ENCODE measurements around the gene FSTL4.
"Not testable (repeated sequence)": the region's sequence is repeated elsewhere in the genome, so short reads cannot be mapped to it uniquely, and the experiment has no call there.

The FSTL4 gene

GRCh38 chr5:133546500-133546899, 65.8 kb downstream of the FSTL4 start:
- DNase-seq = no peak

- no peak for DNase-seq
These were observed 68.0 kb downstream of the FSTL4 start for GRCh38 chr5:133544346-133544745.

DNA sequence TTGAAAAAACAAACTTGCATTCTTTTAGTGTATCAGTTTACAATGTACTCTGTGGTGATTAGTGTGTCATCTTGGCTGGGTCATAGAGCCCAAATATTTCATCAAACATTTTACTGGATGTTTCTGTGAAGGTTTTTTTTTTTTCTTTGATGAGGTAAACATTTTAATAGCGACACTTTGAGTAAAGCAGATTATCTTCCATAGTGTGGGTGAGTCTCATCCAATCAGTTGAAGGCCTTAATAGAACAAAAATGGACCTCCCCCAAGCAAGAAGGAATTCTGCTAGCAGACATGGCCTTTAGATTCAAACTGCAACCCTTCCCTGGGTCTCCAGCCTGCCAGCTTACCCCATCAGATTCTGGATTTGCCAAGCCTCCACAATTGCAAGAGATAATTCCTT, 72.5 kb downstream of the FSTL4 start:
- DNase-seq = no peak

DNA sequence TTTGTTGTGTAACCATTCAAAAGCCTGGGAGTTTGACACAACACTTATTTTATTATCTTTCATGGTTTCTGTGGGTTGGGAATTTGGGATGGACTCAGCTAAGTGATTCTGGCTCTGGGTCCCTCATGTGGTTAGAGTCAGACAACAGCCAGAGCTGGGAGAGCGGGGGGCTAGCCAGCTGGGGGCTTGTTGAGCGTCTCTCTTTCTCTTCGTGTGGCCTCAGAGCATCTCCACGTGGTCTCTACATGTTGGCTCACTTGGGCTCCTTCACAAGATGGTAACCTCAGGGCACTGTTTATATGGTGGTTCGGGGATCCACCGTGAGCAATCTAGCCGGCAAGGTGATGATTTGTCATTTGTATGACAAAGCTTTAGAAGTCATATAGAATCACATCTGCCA, 73.6 kb downstream of the FSTL4 start:
- no peak for DNase-seq

DNA sequence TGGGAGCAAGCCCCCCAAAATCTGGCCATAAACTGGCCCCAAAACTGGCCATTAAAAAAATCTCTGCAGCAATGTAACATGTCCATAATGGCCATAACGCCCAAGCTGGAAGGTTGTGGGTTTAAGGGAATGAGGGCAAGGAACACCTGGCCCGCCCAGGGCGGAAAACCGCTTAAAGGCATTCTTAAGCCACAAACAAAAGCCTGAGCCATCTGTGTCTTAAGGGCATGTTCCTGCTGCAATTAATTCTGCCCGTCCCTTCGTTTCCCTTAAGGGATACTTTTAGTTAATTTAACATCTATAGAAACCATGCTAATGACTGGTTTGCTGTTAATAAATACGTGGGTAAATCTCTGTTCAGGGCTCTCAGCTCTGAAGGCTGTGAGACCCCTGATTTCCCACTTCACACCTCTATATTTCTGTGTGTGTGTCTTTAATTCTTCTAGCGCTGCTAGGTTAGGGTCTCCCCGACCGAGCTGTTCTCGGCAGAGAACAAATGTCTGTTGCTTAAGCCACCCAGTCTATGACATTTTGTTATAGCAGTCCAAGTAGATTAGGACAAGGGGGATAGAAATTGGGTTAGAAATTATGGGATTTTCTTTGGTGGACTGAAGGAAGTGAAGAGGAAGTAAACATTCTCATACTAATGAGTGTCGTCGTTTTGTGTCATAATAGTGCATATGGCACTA, 77.0 kb downstream of the FSTL4 start:
- DNase-seq = not testable (repeated sequence)

DNA sequence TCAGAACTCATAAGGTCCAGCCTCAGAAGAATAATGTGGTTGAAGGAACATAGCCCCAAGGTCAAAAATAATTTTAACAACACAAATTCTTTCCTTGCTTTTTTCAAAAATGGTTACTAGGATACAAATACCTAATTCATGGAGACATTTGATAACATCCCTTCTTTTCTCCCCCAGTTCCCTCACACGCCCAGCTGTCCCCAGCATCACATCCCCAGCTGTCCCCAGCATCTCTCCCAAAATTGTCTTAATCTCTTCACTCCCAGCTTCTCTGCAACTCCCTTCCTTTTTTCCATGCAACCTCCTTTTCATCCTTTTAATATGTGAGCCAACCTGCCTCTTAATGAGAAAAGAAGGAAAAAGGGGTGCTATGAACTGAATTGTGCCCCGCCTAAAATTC, 77.8 kb downstream of the FSTL4 start:
- no peak for DNase-seq

- DNase-seq = no peak
These were observed 78.8 kb downstream of the FSTL4 start for GRCh38 chr5:133533541-133533940.

- DNase-seq = no peak
These were observed 80.7 kb downstream of the FSTL4 start for GRCh38 chr5:133531594-133531993.

- no peak for DNase-seq
These were observed 81.2 kb downstream of the FSTL4 start for GRCh38 chr5:133531178-133531577.

DNA sequence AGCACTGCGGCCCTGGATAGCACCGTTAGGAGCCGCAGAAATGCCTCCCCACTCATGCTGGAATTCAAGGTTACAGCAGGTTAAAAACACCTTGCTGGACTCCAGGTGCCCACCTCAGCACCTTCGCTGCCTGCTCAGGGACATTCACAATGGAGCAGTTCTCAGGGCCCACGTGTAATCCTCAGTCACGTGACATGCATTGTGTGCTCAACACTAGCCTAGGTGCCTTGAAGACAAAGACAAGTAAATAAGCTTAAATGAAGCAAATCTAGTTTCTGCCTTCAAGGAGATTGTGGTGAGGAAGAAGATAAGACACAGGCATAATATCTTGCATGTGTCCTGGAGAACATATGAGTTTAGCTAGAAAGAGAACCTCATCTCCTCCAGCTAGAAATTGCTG, 82.1 kb downstream of the FSTL4 start:
- DNase-seq = no peak

- DNase-seq = no peak
These were observed 83.5 kb downstream of the FSTL4 start for GRCh38 chr5:133528841-133529240.

DNA sequence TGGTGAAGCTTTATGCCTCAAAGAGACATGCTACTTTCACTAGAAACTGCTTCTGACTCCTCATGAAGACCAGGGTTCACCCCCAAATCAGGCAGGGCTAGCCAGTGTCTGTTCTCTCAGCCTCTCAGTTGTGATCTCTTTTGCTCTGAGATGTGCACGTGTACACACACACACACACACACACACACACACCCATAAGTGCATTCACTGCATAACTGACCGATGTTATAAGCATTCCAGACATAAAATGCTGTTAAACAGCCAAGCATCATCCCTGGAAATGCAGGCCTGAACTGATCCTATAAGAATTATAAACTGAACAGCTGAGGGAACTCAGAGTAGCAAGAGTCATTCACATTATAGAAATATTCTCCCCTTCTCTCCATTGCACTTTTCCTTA, 85.0 kb downstream of the FSTL4 start:
- DNase-seq = no peak

GRCh38 chr5:133526368-133526767, 86.0 kb downstream of the FSTL4 start:
- no peak for DNase-seq

- no peak for DNase-seq
These were observed 87.2 kb downstream of the FSTL4 start for GRCh38 chr5:133525126-133525525.

DNA sequence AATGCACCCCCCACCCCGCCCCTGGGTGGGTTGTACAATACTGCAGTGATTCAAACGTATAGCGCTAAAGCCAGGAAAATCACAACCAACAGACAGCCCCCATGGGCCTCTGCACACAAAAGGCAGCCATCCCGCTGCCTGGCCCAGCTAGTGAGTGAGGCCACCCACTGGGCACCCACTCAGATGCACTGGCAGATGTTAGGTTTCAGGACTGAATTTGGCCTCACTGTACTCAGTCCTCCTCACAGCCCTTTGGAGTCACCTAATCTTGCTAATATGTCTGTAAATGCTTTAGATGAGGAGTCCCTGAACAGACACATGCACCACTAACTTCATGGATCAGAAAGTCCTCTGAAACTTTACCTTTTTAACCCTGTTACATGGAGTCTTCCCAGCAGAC, 87.7 kb downstream of the FSTL4 start:
- no peak for DNase-seq

GRCh38 chr5:133523961-133524586, 88.3 kb downstream of the FSTL4 start:
- DNase-seq = no peak

DNA sequence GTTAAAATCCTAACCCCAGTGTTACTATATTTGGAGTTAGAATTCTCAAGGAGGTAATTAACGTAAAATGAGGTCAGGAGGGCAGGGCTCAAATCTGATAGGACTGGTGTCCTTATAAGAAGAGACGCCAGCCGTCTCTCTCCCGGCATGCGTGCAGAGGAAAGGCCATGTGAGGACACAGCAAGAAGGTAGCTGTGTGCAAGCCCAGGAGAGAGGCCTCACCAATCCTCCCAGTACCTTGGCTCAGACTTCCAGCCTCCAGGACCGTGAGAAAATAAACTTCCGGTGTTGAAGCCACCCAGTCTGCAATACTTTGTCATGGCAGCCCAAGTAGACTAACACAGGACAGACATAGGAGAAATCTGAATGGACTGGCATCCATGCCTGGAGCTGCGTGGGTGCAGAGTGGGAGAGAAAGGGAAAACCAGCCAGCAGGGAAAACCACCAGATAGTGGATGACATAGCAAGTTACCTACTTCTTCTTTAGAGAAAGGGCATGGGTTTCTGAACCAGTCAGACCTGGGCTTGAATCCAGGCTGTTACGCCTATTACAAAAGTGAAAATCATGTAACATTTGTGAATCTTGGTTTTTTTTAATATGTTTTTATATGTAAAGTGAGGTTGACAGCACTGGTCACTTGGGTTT, 89.2 kb downstream of the FSTL4 start:
- no peak for DNase-seq

DNA sequence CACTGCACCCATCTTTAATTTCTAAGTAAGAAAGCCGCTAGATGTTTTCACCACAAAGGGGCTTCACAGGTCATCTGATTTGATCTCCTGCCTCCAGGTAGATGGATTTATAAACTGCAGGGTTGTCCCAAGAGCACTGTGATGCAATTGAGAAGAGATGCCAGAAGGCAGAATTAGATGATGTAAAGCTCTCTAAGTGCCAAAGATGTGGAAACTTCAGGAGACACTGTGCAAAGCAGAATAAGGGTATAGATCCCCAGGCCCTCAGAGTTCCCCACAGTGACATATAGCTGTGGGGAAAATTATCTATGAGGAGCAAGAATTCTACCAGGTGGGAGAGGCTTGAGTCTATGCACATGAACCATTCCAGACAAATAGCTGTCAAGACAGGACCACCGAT, 90.5 kb downstream of the FSTL4 start:
- DNase-seq = no peak

GRCh38 chr5:133520991-133521706, 91.2 kb downstream of the FSTL4 start:
- DNase-seq = no peak

DNA sequence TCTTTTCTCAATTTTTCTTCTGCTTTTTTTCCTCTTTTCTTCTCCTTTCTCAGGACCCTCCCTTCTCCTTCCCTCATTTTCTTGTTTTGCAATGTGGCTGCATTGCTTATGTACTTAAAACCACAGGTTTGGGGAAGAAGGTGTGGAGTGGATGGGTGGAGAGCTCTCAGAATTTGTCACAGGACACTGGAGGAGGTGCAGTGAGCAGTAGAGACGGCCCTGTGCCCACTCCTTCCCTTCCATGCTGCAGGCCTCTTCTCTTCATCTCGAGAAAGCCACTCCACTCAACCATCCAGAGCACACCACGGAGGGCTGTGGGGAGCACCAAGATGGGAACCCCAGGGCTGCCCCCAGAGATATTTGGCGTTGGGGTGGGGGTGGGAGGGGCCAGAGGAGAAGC, 92.3 kb downstream of the FSTL4 start:
- no peak for DNase-seq

DNA sequence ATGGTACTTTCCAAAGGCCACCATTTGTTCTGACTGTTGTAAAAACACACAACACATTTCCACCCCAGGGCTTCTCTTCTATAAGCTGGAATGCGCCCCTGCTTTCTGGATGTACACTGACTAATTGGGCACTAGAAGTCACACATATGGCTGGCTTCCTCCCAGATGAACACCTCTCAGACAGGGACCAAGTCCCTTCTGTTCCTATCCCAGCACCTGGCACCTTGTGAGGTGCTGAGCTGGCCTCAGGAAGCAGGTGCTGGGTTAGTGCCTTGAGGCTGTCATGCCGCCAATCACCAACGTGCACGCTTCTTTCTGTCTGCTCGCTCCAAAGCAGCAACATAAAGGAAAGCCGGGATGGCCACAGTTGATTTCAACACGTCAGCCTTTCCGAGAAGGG, 93.2 kb downstream of the FSTL4 start:
- DNase-seq = no peak

DNA sequence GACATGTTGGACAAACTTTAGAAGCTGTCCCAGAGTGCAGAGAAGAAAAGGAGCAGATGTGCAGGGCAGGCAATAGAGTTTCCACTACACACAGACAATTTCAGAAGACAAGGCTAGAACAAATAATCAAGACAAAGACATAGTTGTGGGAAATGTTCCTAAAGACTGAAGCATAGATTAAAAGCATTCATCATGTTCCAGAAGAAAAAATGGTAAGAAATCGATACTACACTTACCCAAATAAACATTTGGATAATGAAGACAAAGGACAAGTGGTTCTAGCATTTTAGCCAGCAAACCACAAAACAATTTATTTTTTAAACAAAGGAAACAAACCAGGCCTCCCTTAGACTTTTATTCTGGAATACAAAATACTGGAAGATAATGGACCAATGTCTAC, 97.9 kb downstream of the FSTL4 start:
- peak; percentile 17 for DNase-seq

DNA sequence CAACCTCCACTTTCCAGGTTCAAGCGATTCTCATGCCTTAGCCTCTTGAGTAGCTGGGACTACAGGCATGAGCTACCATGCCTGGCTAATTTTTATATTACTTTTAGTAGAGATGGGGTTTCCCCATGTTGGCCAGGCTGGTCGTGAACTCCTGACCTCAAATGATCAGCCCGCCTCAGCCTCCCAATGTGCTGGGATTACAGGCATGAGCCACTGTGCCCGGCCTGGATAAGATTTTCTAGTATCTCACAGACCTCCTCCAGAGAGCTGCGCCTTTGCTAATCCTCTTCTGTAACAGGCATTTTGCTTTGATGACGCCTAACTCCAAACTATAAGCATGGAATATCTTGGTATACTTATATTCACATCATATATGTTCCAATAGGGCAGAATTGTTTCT, 99.4 kb downstream of the FSTL4 start:
- DNase-seq = no peak
